ENCODE data around the gene SMARCB1. TPM values are rescaled to one million over a fixed set of nuclear protein-coding genes. Genes with fewer than 3 reads are reported as not detected.

The SMARCB1 gene
- total RNA-seq, 1 donor from 2014 or later: 52.0 TPM

DNA sequence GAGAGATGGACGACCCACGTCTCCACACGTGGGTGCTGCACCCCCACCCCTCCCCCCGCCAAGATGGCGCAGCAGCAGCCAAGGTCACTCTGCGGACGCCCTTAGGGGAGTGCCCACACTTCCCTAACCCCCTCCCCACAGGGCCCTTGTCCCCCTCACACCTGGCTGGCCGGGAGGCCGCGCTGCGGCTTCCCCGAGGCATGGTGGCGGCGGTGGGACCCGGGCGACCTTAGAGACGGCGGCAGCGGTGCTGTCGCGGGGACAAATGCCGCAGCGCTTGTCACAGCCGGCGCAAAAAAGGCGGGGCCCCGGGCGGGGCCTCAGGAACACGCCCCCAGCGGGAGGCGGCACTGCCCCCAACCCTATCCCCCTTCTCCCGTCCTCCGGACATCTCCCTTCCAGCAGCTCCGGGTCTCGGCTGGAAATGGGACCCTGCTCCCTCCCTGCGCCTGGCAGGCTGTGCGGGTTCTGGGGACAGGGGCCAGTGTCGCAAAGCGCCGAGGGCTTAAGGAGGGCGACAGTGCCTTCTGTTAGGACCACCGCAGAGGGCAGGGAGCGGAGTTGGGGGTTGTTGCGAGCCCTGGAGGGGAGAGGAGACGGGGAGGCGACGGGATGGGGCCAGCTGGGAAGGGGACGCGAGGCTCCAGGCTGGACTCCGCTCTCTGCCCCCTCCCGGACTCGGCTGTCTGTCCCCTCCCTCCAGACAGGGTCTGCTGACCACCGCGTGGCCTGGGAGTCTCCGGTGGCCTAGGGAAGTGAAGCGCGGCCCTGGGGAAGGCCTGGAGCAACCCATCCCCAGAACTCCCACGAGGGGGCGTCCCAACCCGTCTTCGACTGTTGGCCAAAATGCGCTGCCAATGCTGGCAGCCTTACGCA is 18.9 kb upstream of the SMARCB1 start, which contains the start of gene CHCHD10:
Gene CHCHD10 (minus strand): TSS at position 300 of the 876 bp plus-strand sequence. CDS start 98 bp downstream, at position 202.
- Histone ChIP-seq H3K9me3 (replicated peaks) (no peaks in the 10 kb centered on the region), H3K4me1 (peaks cover 83% of the 10 kb centered on the region), H3K4me3 (peak within 1 kb of the TSS; percentile 78), H3K27me3 (ENCODE audit: low read depth) (no peaks in the 10 kb centered on the region), H3K36me3 (peaks cover 7% of the 10 kb centered on the region), H3K27ac (replicated peaks) (peak within 1 kb of the TSS; percentile 94)
- intact Hi-C loops (cut with micrococcal nuclease): no loop called here
- TF ChIP-seq, protein P1, sequence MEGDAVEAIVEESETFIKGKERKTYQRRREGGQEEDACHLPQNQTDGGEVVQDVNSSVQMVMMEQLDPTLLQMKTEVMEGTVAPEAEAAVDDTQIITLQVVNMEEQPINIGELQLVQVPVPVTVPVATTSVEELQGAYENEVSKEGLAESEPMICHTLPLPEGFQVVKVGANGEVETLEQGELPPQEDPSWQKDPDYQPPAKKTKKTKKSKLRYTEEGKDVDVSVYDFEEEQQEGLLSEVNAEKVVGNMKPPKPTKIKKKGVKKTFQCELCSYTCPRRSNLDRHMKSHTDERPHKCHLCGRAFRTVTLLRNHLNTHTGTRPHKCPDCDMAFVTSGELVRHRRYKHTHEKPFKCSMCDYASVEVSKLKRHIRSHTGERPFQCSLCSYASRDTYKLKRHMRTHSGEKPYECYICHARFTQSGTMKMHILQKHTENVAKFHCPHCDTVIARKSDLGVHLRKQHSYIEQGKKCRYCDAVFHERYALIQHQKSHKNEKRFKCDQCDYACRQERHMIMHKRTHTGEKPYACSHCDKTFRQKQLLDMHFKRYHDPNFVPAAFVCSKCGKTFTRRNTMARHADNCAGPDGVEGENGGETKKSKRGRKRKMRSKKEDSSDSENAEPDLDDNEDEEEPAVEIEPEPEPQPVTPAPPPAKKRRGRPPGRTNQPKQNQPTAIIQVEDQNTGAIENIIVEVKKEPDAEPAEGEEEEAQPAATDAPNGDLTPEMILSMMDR (IDR thresholded peaks at IDR 0.05; ENCODE audit: borderline replicate concordance): peak; percentile 91
- DNase-seq: peak; percentile 87

DNA sequence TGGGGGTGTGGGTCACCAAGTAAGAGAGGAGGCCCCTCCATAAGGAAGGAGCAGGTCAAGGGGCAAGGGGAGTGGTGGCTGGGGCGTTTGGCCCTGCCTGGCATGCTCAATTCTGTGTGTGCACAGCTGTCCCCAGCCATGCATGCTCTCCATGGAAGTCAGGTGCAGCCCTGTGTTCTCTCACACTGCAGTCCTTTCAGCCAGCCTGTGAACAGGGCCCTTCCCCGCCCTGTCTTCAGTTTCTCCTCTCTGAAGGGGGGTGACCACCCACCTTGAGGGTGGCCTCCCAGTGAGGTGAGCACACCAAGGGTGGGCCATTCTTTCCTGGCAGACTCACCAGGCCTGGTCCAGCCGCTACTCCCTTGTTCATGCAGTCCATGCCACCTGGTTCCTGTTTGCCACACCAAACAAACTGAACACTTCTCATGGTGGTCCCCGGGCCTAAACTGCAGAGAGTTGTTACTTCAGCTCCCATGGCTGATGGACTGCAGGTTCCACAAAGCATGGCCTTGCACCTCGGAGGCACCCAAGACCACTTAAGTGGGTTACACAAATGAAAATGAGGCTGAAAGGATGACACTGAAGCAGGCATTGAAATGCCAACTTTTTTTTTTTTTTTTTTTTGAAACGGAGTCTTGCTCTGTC is 17.3 kb upstream of the SMARCB1 start:
- H3K27me3 ChIP-seq (ENCODE audit: low read depth): no peaks in the 10 kb centered on the region
- H3K36me3 ChIP-seq: peaks cover 7% of the 10 kb centered on the region
- no peaks in the 10 kb centered on the region for H3K9me3 ChIP-seq (replicated peaks)
- H3K4me1 ChIP-seq: peaks cover 83% of the 10 kb centered on the region
- DNase-seq: no peak
- H3K27ac ChIP-seq (replicated peaks): peak overlapping the region; percentile 94
- no peak overlapping the region for H3K4me3 ChIP-seq
- intact Hi-C loops (cut with micrococcal nuclease): no loop called here
- TF ChIP-seq, protein P1 (IDR thresholded peaks at IDR 0.05; ENCODE audit: borderline replicate concordance): no peak

DNA sequence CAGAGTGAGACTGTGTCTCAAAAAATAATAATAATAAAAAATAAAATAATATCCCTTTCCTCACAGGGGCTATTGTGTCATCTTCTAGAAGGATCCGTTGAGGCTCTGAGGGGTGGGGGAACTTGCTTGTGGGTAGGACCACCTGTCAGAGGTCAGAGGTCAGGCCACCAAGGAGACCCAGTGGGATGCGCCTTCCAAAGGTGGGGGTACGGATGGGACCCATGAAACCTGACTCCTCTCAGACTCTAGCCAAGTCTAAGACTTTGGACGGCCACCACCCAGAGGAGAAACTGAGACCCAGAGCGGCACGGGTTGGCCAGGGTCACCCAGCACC is 14.5 kb upstream of the SMARCB1 start:
- intact Hi-C loops (cut with micrococcal nuclease): loop anchor here (5.0 kb wide), 1 partner anchor 75 kb away; no protein-coding TSS in a partner anchor
- Histone ChIP-seq H3K4me1 (peaks cover 79% of the 10 kb centered on the region), H3K9me3 (replicated peaks) (no peaks in the 10 kb centered on the region), H3K27ac (replicated peaks) (peak overlapping the region; percentile 83), H3K4me3 (peak overlapping the region; percentile 70), H3K36me3 (no peaks in the 10 kb centered on the region), H3K27me3 (ENCODE audit: low read depth) (no peaks in the 10 kb centered on the region)
- TF ChIP-seq, protein P1 (IDR thresholded peaks at IDR 0.05; ENCODE audit: borderline replicate concordance): no peak
- DNase-seq: no peak

DNA sequence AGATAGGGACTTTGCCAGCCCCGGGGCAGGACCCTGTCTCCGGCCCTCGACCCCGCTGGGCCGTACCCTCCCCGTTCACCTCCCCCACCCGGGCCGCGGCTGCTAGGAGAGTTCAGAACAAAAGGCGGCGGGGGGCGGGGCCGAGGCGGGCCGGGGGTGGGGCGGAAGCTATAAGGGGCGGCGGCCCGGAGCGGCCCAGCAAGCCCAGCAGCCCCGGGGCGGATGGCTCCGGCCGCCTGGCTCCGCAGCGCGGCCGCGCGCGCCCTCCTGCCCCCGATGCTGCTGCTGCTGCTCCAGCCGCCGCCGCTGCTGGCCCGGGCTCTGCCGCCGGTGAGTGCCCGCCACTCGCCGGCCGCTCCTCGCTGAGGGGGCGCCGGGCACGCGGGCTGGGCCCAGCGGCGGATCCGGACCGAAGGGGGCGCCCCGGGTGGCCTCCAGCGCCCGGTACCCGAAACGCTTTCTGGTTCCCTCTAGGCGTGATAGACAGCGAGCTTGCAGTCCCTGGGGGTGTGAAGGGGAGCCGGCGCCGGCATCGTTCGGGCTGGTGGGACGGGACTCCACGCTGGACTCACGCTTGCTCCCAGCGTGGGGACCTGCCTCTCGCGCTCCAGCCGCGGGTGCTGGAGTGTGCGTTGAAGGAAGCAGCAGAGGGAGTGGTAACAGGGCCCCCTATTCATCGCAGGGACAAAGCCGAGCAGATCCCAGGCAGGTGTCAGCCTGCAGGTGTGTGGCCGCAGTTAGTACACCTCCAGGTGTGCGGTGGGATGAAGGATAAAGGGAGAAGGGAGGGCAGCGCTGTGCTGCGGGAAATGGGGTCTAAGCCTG is 13.9 kb upstream of the SMARCB1 start, which contains the start of gene MMP11:
Gene MMP11 (plus strand): TSS at position 201 of the 825 bp plus-strand sequence. CDS start 22 bp downstream, at position 223.
- peak; percentile 73 for DNase-seq
- intact Hi-C loops (cut with micrococcal nuclease): loop anchor here (5.0 kb wide), 1 partner anchor 74 kb away; no protein-coding TSS in a partner anchor

More for the DNA sequence above, 13.9 kb upstream of the SMARCB1 start, which contains the start of gene MMP11:
- Histone ChIP-seq H3K4me3 (peak within 1 kb of the TSS; percentile 70), H3K9me3 (replicated peaks) (no peaks in the 10 kb centered on the region), H3K27ac (replicated peaks) (peak within 1 kb of the TSS; percentile 83), H3K27me3 (ENCODE audit: low read depth) (no peaks in the 10 kb centered on the region), H3K36me3 (no peaks in the 10 kb centered on the region), H3K4me1 (peaks cover 79% of the 10 kb centered on the region)
- TF ChIP-seq, protein P1 (IDR thresholded peaks at IDR 0.05; ENCODE audit: borderline replicate concordance): peak; percentile 12

Data from left ventricle myocardium inferior (tissue), 1 donor.